Liver (tissue), 9 donors: ENCODE data around the gene SLC25A42. TPM values are rescaled to one million over a fixed set of nuclear protein-coding genes. Genes with fewer than 3 reads are reported as not detected.
"Not testable (repeated sequence)": the region's sequence is repeated elsewhere in the genome, so short reads cannot be mapped to it uniquely, and the experiment has no call there.

Source experiments
- DNase-seq: peaks from one replicate; pipeline ENCODE4 v3.0.0-alpha.2; 2017; ENCODE audit warnings: low spot score
- H3K27ac ChIP-seq, 2 donors: one replicate each; pipeline ENCODE4 v1.7.0; 2013; ENCODE audit warnings: inconsistent platforms in 2 of 2, low read length in 2 of 2, control low read depth in 1 of 2, low read depth in 1 of 2, mild to moderate bottlenecking in 1 of 2
- H3K27me3 ChIP-seq, 4 donors: one replicate each; pipeline versions ENCODE4 v1.6.1 to v1.7.0; 2013; ENCODE audit warnings: low read length in 3 of 4, inconsistent platforms in 1 of 4, mild to moderate bottlenecking in 1 of 4, moderate library complexity in 1 of 4; ENCODE audit not compliant: control insufficient read depth in 4 of 4, insufficient read depth in 4 of 4
- H3K36me3 ChIP-seq, 4 donors: one replicate each; pipeline versions ENCODE4 v1.6.1 to v1.7.0; 2013; ENCODE audit warnings: low read length in 3 of 4, mild to moderate bottlenecking in 3 of 4, low read depth in 1 of 4, moderate library complexity in 1 of 4; ENCODE audit not compliant: control insufficient read depth in 4 of 4, insufficient read depth in 3 of 4
- H3K4me1 ChIP-seq, 4 donors: one replicate each; pipeline versions ENCODE4 v1.6.1 to v1.7.0; 2013; ENCODE audit warnings: low read length in 3 of 4, mild to moderate bottlenecking in 3 of 4, moderate library complexity in 1 of 4; ENCODE audit not compliant: control insufficient read depth in 4 of 4, insufficient read depth in 4 of 4
- H3K4me3 ChIP-seq, 3 donors: one replicate each; pipeline versions ENCODE4 v1.6.1 to v1.7.0; 2013; ENCODE audit warnings: low read length in 3 of 3, control low read depth in 1 of 3, low read depth in 1 of 3, mild to moderate bottlenecking in 1 of 3
- H3K9ac ChIP-seq, 2 donors: one replicate each; pipeline ENCODE4 v1.7.0; 2013; ENCODE audit warnings: low read length in 2 of 2, mild to moderate bottlenecking in 2 of 2, moderate library complexity in 2 of 2, control low read depth in 1 of 2, low read depth in 1 of 2
- H3K9me3 ChIP-seq, 4 donors: one replicate each; pipeline versions ENCODE4 v1.6.1 to v1.7.0; 2013; ENCODE audit warnings: low read length in 3 of 4; ENCODE audit not compliant: control insufficient read depth in 4 of 4
- EGR1 ChIP-seq, 2 donors: IDR thresholded peaks; 2 replicates each; pipeline ENCODE4 v1.6.1; 2016 to 2018; ENCODE audit warnings: antibody characterized with exemption in 2 of 2, low read depth in 2 of 2
- FOXA1 ChIP-seq: IDR thresholded peaks from 2 replicates; pipeline ENCODE4 v1.6.1; 2016; ENCODE audit warnings: antibody characterized with exemption
- GABPA ChIP-seq, 2 donors: IDR thresholded peaks in 1 of 2; conservative IDR thresholded peaks in 1 of 2; 2 replicates each; pipeline ENCODE4 v1.6.1; 2016; ENCODE audit warnings: antibody characterized with exemption in 2 of 2, mild to moderate bottlenecking in 1 of 2, moderate library complexity in 1 of 2
- HNF4G ChIP-seq: IDR thresholded peaks from 2 replicates; pipeline ENCODE4 v1.6.1; 2016; ENCODE audit warnings: antibody characterized with exemption
- NR2F2 ChIP-seq: IDR thresholded peaks from 2 replicates; pipeline ENCODE4 v1.6.1; 2016; ENCODE audit warnings: antibody characterized with exemption
- RAD21 ChIP-seq, 2 donors: IDR thresholded peaks; 2 replicates each; pipeline ENCODE4 v1.6.1; 2016; ENCODE audit warnings: antibody characterized with exemption in 2 of 2, mild to moderate bottlenecking in 2 of 2
- RXRA ChIP-seq, 2 donors: IDR thresholded peaks; 2 replicates each; pipeline ENCODE4 v1.6.1; 2017 to 2018; ENCODE audit warnings: antibody characterized with exemption in 2 of 2, mild to moderate bottlenecking in 1 of 2
- SP1 ChIP-seq: IDR thresholded peaks from 2 replicates; pipeline ENCODE4 v1.6.1; 2018; ENCODE audit warnings: antibody characterized with exemption, mild to moderate bottlenecking
- TAF1 ChIP-seq: conservative IDR thresholded peaks from 2 replicates; pipeline ENCODE4 v1.6.1; 2016; ENCODE audit warnings: antibody characterized with exemption, mild to moderate bottlenecking
- WGBS: extraction: QIAGEN DNeasy Blood & Tissue Kit; methylation state at CpG from one replicate; pipeline ENCODE4 v1.1.7; 2013; 5-methylcytosine and 5-hydroxymethylcytosine counted together
- polyA plus RNA-seq, 2 donors: library from polyadenylated mRNA; stranded (reverse) in 1 of 2; unstranded in 1 of 2; fragments of 200-250 nt in 1 of 2; fragments of >200 nt in 1 of 2; fragmentation: Nextera tagmentation in 1 of 2; extraction: Ambion mirVana in 1 of 2; gene quantifications; one replicate each; pipeline versions ENCODE4 v1.2.1 to v1.2.3, GENCODE V29; 2013 to 2015
- total RNA-seq, 2 donors: library from RNA; depleted of rRNA; stranded (reverse); fragments of >200 nt; gene quantifications; one replicate each; pipeline ENCODE4 v1.2.3, GENCODE V29; 2014
- TF ChIP-seq, protein P1 (sequence below): fragments of 150-350 bp; IDR thresholded peaks from 2 replicates; pipeline ENCODE4 v1.5.1; 2017; ENCODE audit warnings: improper control_type of control experiment, low read depth, low read length; ENCODE audit not compliant: missing input control
- TF ChIP-seq, protein P2 (sequence below): IDR thresholded peaks from 2 replicates; pipeline ENCODE4 v1.6.1; 2016; ENCODE audit warnings: antibody characterized with exemption
- TF ChIP-seq, protein P3 (sequence below): IDR thresholded peaks from 2 replicates; pipeline ENCODE4 v1.6.1; 2016; ENCODE audit warnings: antibody characterized with exemption
- TF ChIP-seq, protein P4 (sequence below): IDR thresholded peaks from 2 replicates; pipeline ENCODE4 v1.6.1; 2016; ENCODE audit warnings: antibody characterized with exemption
- donor health status: healthy.
- donor health status: healthy.
- donor health status: healthy.
- donor health status: healthy.
- donor health status: healthy.

SLC25A42 gene
- total and polyA plus RNA-seq, 4 donors: 24.7 to 89.6 (median 60.2) TPM

DNA sequence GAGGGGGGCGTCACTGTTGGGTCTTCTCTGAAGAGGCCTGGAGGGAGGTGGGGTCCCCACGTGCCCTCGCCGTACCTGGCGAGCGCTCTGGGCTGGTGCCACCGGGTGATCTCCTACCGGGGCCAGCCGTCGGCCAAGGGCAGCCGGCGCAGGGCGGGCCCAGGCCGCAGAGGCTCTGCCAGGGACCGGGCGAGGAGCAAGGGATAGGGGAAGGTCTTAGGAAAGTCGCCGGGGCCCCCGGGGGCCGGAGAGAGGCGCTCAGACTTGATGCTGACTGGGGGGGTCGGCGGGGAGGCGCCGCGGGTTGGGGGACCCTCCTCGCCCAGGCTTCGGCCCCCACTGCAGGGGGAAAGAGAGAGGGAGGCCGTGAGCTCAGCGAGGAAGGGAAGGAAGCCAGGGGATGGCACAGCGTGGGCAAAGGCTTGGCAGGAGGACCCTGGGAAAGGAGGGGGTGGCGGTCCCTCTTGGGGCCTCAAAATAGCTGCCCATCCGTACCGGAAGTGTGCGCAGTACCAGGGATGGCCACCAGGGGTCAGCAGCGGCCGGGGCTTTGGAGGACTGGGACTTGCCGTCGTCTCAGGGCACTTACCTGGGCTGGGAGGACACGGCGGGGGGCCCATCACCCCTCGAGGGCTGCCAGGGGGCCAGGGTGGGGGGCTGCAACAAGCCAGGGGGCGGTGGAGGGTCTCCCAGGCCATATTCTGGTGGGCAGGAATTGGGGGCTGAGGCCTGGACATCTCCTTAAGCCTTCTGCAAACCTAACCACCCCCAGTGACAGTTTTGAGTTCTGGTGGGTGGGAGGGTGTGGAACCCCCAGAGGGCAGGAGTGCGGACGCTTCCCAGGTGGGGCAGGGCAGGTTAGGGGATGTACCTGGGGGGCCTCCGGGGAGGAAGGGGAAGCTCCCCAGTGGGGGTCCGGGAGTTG, 82.2 kb downstream of the SLC25A42 start:
- H3K4me3 ChIP-seq: no peak overlapping the region
- DNase-seq: peak; percentile 96
- H3K27ac ChIP-seq: no peak overlapping the region
- peaks cover 0 to 18% (median 5%) of the 10 kb centered on the region in 4 donors for H3K36me3 ChIP-seq
- WGBS: 35% methylated on average over 47 of the region's 47 CpGs
- H3K9ac ChIP-seq: no peak overlapping the region
- no peaks in the 10 kb centered on the region for H3K4me1 ChIP-seq
- TF ChIP-seq RAD21 (IDR thresholded peaks at IDR 0.05) (peak; percentile 80 to 91), RXRA (IDR thresholded peaks at IDR 0.05) (no peak), EGR1 (IDR thresholded peaks at IDR 0.05; ENCODE audit: low read depth in 2 of 2) (no peak), HNF4G (no peak), TAF1 (no peak), GABPA (IDR thresholded peaks at IDR 0.05 in 1 of 2, conservative IDR thresholded peaks at IDR 0.05 in 1 of 2) (no peak)
- TF ChIP-seq, protein P1, sequence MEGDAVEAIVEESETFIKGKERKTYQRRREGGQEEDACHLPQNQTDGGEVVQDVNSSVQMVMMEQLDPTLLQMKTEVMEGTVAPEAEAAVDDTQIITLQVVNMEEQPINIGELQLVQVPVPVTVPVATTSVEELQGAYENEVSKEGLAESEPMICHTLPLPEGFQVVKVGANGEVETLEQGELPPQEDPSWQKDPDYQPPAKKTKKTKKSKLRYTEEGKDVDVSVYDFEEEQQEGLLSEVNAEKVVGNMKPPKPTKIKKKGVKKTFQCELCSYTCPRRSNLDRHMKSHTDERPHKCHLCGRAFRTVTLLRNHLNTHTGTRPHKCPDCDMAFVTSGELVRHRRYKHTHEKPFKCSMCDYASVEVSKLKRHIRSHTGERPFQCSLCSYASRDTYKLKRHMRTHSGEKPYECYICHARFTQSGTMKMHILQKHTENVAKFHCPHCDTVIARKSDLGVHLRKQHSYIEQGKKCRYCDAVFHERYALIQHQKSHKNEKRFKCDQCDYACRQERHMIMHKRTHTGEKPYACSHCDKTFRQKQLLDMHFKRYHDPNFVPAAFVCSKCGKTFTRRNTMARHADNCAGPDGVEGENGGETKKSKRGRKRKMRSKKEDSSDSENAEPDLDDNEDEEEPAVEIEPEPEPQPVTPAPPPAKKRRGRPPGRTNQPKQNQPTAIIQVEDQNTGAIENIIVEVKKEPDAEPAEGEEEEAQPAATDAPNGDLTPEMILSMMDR: peak; percentile 93
- H3K9me3 ChIP-seq: no peaks in the 10 kb centered on the region
- no peaks in the 10 kb centered on the region for H3K27me3 ChIP-seq

DNA sequence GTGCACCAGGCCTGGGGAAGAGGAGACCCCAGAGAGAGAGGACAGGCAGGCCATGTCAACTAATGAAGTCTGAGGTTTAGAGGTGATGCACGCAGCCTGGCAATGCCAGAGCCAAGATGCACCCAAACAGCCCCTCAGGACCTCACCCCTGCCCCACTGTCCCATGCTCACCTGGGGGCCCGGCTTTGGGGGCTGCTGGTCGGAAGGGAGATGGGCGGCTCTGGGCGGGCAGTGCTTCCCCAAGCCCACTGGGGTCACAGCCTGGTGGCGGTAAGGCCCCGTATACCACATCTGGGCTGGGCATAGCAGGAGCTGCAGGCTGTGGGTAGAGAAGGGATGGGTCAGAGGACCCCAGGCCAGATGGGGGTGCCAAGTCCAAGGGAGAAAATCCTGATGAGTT, 83.1 kb downstream of the SLC25A42 start:
- Histone ChIP-seq H3K27me3 (no peaks in the 10 kb centered on the region), H3K9me3 (no peaks in the 10 kb centered on the region), H3K36me3 (peaks cover 0 to 18% (median 5%) of the 10 kb centered on the region in 4 donors), H3K9ac (no peak overlapping the region), H3K4me3 (no peak overlapping the region), H3K27ac (no peak overlapping the region), H3K4me1 (no peaks in the 10 kb centered on the region)
- 97% methylated on average over 7 of the region's 7 CpGs for WGBS
- no peak for DNase-seq
- no peak for TF ChIP-seq EGR1 (IDR thresholded peaks at IDR 0.05; ENCODE audit: low read depth in 2 of 2)

DNA sequence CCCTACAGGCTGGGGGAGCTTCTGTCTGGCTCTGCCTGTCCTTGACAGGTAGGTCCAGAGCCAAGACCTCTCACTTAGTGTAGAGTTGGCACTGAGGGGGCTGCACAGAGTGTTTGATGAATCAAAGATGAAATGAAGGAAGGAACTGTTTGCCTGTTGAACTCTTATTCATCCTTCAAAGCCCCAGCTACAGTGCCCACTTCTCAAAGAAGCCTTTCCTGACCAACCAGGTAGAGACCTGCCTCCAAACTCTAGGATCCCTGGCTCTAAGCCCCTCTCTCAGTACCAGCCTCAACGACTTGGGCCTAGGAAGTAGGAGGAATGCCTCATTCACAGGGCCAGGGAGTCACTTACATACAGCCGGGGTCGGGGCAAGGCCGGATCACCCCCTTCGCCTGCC, 83.5 kb downstream of the SLC25A42 start:
- Histone ChIP-seq H3K27me3 (no peaks in the 10 kb centered on the region), H3K9ac (no peak overlapping the region), H3K36me3 (peaks cover 0 to 18% (median 5%) of the 10 kb centered on the region in 4 donors), H3K4me1 (no peaks in the 10 kb centered on the region), H3K9me3 (no peaks in the 10 kb centered on the region), H3K4me3 (no peak overlapping the region), H3K27ac (no peak overlapping the region)
- 94% methylated on average over 5 of the region's 5 CpGs for WGBS
- DNase-seq: no peak
- TF ChIP-seq NR2F2 (no peak), RXRA (IDR thresholded peaks at IDR 0.05) (no peak), SP1 (no peak), FOXA1 (no peak)
- TF ChIP-seq, protein P2, sequence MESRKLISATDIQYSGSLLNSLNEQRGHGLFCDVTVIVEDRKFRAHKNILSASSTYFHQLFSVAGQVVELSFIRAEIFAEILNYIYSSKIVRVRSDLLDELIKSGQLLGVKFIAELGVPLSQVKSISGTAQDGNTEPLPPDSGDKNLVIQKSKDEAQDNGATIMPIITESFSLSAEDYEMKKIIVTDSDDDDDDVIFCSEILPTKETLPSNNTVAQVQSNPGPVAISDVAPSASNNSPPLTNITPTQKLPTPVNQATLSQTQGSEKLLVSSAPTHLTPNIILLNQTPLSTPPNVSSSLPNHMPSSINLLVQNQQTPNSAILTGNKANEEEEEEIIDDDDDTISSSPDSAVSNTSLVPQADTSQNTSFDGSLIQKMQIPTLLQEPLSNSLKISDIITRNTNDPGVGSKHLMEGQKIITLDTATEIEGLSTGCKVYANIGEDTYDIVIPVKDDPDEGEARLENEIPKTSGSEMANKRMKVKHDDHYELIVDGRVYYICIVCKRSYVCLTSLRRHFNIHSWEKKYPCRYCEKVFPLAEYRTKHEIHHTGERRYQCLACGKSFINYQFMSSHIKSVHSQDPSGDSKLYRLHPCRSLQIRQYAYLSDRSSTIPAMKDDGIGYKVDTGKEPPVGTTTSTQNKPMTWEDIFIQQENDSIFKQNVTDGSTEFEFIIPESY: no peak
- TF ChIP-seq, protein P3, sequence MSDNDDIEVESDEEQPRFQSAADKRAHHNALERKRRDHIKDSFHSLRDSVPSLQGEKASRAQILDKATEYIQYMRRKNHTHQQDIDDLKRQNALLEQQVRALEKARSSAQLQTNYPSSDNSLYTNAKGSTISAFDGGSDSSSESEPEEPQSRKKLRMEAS: no peak
- TF ChIP-seq, protein P4, sequence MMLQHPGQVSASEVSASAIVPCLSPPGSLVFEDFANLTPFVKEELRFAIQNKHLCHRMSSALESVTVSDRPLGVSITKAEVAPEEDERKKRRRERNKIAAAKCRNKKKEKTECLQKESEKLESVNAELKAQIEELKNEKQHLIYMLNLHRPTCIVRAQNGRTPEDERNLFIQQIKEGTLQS: no peak

DNA sequence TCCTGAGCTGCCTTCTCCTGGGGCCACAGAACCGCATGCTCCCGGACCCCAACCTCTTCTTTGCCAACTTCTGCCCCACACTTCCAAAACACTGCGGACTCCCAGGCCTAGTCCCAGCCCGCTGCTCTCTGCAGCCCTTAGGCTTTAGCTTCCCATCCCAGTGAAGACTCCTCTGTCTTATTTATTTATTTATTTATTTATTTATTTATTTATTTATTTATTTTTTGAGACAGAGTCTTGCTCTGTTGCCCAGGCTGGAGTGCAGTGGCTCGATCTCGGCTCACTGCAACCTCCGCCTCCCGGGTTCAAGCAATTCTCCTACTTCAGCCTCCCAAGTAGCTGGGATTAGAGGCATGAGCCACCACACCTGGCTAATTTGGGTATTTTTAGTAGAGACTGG, 84.7 kb downstream of the SLC25A42 start:
- H3K9ac ChIP-seq: not testable (repeated sequence)

More for the DNA sequence above, 84.7 kb downstream of the SLC25A42 start:
- H3K27me3 ChIP-seq, H3K4me3 ChIP-seq, H3K4me1 ChIP-seq, H3K9me3 ChIP-seq, DNase-seq, H3K27ac ChIP-seq: not testable (repeated sequence)
- peaks cover 0 to 18% (median 5%) of the 10 kb centered on the region in 4 donors for H3K36me3 ChIP-seq
- 98% methylated on average over 8 of the region's 8 CpGs for WGBS
